Cardiac fibroblast (primary cell): ENCODE measurements around the gene PDE10A.

Source experiments
- DNase-seq, 2 donors: peaks; one replicate each; pipeline versions ENCODE4 v3.0.0 to v3.0.0-alpha.2; 2010; ENCODE audit warnings: low read depth in 2 of 2
- H3K4me3 ChIP-seq, 2 donors: replicated peaks in 1 of 2; 1 replicate in 1 of 2; 2 replicates in 1 of 2; pipeline ENCODE4 v1.5.1; 2011; ENCODE audit warnings: low read depth in 2 of 2, low read length in 2 of 2, mild to moderate bottlenecking in 2 of 2, moderate library complexity in 1 of 2
- CTCF ChIP-seq: IDR thresholded peaks from one replicate; pipeline ENCODE4 v1.5.1; 2011; ENCODE audit warnings: low read depth, mild to moderate bottlenecking, low read length, inconsistent platforms

The PDE10A gene

DNA sequence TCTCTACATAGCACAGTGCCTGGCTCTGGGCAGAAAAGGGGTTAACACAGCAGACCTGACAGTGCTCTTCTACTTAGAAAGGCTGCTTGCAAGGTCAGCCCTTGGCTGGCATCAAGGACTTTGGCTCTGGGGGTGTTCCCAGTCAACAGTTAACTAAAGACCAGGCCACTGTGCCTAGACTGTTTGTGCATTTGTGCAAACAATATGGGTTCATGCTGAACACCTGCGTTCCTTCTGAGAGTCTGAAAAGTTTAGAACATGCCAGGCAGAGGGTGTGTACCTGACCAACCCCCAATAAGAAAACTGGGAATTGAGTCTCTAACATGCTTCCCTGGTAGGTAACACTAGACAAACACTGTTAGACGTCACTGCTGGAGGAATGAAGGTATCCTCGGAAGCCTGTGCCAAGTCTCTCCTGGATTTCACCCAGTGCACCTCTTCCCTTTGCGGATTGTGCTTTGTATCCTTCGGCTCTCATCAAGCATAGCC lies 110.7 kb downstream of the PDE10A start:
- no peak for DNase-seq
- no peak overlapping the region for H3K4me3 ChIP-seq
- no peak for TF ChIP-seq CTCF

GRCh38 chr6:165551828-165552227 lies 111.2 kb downstream of the PDE10A start:
- TF ChIP-seq CTCF = no peak
- no peak overlapping the region for H3K4me3 ChIP-seq
- DNase-seq = no peak

DNA sequence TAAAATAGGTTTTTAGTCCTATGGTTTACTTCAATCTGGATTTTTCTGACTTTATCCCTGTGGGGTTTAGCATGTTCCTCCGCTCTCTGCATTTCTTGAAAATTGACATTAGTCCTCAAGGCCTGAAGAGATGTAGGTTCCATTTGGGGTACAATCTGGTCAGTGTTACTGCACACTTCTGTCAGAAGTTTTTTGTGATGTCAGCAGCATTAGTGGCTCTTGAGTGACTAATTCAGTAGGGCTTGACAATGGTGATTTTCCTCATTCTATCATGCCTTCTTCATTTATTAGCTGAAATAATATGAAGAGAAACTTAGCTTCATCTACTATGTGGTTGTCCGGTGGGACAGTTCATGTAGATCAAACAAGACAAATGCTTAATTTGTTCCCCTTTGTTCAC lies 114.6 kb downstream of the PDE10A start:
- no peak overlapping the region for H3K4me3 ChIP-seq
- no peak for TF ChIP-seq CTCF
- no peak for DNase-seq

GRCh38 chr6:165545806-165546205 lies 117.2 kb downstream of the PDE10A start:
- H3K4me3 ChIP-seq = no peak overlapping the region
- TF ChIP-seq CTCF = no peak
- DNase-seq = peak in 1 of 2 donors; percentile 17

DNA sequence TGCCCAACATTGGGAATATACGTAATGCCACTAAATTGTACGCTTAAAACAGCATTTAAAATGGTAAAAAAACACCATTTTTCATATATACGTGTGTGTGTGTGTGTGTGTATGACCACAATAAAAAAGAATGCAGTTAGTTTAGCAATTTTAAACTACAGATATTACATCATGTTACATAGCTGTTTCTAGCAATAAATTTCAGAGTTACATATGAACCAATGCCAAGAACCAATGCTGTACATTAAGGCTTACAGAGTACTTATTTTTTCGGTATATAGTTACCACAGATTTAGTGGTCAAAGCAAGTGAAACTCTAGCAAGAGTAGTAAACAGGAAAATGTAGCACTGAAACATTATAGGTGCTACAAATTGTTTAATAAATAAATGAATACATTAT lies 119.3 kb downstream of the PDE10A start:
- no peak overlapping the region for H3K4me3 ChIP-seq
- TF ChIP-seq CTCF = no peak
- DNase-seq = peak in 1 of 2 donors; percentile 21

DNA sequence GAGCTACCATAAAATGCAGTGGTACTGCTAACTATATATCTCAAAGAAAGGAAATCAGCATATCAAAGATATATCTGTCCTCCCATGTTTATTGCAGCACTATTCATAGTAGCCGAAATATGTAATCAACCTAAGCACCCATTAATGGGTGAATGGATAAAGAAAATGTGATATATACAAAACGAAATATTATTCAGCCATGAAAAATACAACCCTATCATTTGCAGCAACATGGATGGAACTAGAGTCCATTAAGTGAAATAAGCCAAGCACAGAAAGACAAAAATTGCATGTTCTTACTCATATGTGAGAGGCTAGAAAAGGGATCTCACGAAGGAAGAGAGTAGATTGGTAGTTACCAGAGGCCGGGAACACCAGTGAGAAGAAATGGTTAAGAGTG lies 126.1 kb downstream of the PDE10A start:
- no peak overlapping the region for H3K4me3 ChIP-seq
- TF ChIP-seq CTCF = no peak
- no peak for DNase-seq

DNA sequence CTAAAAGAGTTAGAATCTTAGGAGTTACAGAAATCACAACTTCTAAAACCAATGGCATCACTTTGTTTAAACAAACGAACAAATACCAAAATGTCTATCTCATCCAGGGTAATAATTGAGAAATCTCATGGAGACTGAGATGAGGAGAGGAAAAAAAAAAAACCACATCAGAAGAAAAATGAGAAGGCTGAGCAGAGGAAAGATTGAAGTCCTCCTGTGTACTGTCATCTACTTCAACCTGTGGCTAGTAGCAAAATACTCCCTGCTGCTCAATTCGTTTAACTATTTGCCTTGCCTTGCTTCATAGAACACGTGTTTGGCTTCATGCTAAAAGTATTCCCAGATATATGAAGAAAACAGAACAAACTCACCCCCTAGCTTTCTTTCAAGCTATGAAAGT lies 143.7 kb downstream of the PDE10A start:
- no peak overlapping the region for H3K4me3 ChIP-seq
- no peak for TF ChIP-seq CTCF
- DNase-seq = peak in 1 of 2 donors; percentile 13
